Omental fat pad (tissue), 4 donors: ENCODE results near the gene DEFB110. TPM values are rescaled to one million over a fixed set of nuclear protein-coding genes. Genes with fewer than 3 reads are reported as not detected.

ENCODE experiments used
- ATAC-seq: fragments of 150-250 bp; one replicate; pipeline ENCODE4 v1.9.1; 2016; ENCODE audit warnings: mild to moderate bottlenecking, moderate library complexity; ENCODE audit not compliant: low FRiP score
- DNase-seq: peaks from one replicate; pipeline ENCODE4 v3.0.0-alpha.2; 2019; ENCODE audit warnings: low spot score
- total RNA-seq, 4 donors: library from RNA; depleted of rRNA; stranded (reverse); fragments of >200 nt; gene quantifications; one replicate each; pipeline ENCODE4 v1.1.0, GENCODE V29; 2016
- TF ChIP-seq, protein P1 (sequence below), 3 donors: fragments of 450-650 bp; IDR thresholded peaks; one replicate each; pipeline ENCODE4 v1.5.1; 2016 to 2017; ENCODE audit warnings: antibody characterized with exemption in 3 of 3, mild to moderate bottlenecking in 3 of 3, moderate library complexity in 2 of 3

DEFB110 gene
- total RNA-seq, 4 donors from 2014 or later = not detected

DNA sequence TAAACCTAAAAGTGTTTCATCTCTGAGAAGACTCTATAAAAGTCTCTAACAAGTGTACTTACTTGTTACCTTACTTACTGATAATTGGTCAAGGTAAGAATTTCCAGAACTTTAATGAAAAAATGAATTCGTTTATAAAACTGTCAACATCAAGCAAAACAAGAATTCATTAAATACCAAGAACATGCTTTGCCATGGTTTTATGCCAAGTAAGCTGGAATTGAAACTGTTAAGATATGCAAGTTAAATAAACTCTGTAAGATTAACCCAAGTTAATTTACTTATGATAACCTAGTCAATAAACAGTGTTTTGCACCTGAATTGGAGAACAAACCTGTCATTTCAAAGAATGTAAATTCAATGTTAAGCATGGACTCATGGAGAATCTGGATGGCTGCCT is 35.2 kb downstream of the DEFB110 start:
- TF ChIP-seq, protein P1, sequence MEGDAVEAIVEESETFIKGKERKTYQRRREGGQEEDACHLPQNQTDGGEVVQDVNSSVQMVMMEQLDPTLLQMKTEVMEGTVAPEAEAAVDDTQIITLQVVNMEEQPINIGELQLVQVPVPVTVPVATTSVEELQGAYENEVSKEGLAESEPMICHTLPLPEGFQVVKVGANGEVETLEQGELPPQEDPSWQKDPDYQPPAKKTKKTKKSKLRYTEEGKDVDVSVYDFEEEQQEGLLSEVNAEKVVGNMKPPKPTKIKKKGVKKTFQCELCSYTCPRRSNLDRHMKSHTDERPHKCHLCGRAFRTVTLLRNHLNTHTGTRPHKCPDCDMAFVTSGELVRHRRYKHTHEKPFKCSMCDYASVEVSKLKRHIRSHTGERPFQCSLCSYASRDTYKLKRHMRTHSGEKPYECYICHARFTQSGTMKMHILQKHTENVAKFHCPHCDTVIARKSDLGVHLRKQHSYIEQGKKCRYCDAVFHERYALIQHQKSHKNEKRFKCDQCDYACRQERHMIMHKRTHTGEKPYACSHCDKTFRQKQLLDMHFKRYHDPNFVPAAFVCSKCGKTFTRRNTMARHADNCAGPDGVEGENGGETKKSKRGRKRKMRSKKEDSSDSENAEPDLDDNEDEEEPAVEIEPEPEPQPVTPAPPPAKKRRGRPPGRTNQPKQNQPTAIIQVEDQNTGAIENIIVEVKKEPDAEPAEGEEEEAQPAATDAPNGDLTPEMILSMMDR (IDR thresholded peaks at IDR 0.05) = no peak
- ATAC-seq (no peak), DNase-seq (no peak)

DNA sequence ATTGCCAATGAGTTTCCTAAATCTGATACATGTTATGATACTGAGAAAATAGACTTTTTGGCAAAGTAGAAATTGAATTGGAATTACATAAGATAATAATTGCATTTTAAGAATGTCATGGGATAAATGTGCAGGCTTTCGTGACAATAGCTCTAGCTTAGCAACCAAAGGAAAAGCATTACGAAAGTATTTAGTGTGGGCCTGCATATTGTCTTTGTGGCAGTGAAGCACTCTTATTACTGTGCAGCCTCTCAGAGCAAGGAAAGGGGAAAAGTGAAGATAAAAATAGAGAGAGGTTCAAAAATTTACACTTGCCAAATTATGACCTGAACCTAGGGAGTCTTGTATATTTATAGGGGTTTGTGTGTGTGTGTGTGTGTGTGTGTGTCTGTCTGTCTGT is 39.7 kb downstream of the DEFB110 start:
- DNase-seq = no peak
- TF ChIP-seq, protein P1 (IDR thresholded peaks at IDR 0.05) = no peak
- ATAC-seq = no peak

DNA sequence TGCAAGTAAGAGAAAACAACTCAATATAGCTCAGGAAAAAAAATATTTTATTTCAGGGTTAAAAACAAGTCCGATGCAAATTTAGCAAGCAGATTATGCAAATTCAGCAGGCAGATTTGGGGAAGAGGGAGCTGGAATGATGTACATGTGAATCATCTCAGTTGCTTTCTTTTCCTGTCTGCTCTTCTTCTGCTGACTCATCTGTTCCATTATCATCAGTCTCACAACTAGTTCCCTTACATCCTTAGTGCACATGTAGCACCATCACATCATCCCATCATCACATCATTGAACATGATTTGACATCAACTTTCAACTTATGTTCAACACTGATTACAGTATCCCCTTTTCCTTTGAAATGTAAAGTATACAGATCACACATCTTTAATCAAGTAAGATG is 40.9 kb downstream of the DEFB110 start:
- no peak for ATAC-seq
- DNase-seq = no peak
- TF ChIP-seq, protein P1 (IDR thresholded peaks at IDR 0.05) = no peak

DNA sequence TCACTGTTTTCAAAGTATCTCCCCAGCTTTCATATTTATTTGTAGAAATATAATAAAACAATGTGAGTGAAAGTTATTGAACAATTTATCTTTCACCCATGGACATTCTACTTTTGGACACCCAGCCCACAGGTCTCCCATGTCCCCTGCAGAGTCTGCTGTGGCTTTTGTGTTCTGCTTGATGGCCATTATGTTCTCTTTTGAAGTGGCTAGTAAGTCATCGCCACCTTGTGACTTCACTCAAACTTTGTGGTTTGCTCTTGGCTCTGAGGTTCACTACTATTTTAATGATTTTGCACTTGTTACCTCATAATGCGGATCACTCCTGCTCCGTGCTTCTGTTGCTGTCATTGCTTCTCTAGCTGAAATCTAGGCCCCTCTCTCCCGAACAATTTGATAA is 42.2 kb downstream of the DEFB110 start:
- TF ChIP-seq, protein P1 (IDR thresholded peaks at IDR 0.05) = no peak
- ATAC-seq (no peak), DNase-seq (no peak)

DNA sequence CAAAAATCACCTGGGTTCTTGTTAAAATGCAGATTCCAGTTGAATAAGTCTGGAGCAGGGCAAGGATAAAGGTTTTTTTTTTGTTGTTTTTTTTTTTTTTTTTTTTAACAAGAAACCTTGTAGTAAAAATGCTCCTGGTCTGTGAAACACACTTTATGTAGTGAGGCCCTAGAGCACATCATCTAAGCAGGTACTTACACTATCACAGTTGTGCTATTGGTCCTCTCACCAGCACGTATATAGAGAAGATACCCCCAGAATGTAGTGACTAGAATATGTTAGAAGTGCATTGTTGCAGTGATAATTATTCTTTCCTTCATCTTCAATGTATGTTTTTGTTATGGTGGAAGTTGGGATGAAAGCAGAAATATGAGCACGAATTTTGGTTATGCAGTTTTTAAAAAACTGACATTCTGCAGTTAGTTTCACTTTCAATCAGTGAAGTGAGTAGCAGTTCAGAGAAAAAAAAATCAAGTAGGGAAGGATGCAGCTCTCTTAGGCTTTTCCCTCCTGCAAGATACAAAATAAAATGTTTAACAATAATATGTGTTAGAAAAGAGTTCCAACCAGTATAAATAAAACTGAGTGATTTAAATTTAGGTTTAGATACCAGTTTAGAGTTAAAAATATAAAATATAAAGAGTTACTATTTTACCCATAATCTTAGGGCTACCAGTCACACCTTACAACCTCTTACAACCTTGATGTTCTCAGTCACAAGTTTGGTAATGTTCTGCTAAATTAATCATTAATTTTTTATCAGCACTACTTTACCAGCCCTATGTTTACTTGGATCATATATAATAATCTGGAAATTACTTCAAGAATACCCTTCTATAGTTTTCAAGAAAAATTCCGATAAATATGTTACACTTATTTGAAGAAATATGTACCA is 43.2 kb downstream of the DEFB110 start:
- DNase-seq (no peak), ATAC-seq (no peak)
- TF ChIP-seq, protein P1 (IDR thresholded peaks at IDR 0.05) = no peak

DNA sequence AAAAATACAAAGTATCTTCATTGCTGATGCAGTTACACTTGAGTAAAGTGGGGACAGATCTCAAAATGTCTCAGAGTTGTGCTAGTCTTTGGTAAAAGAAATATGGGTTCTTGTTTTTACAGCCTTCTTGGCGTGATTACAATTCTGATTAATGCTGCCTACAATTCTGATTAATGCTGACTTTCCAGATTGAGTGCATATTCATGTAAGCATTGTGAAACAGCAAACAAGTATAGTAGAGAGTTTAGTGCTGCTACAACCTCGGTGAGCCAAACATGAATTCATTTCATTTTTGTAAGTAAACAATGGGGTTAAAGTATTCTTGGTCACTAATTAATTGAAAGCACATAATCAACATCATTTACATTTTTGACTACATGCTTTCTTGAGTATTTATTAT is 52.2 kb downstream of the DEFB110 start, which contains the start of gene DEFB113:
DEFB113 (minus strand) TSS at position 21 of the 400 bp plus-strand sequence; CDS start at position 21, 0 bp downstream.
- no peak for ATAC-seq
- no peak for DNase-seq
- TF ChIP-seq, protein P1 (IDR thresholded peaks at IDR 0.05) = no peak

Other genes starting within 250 kb of the DEFB110 start
- not detected for gene PGK2, start 234.7 kb downstream of the DEFB110 start, total RNA-seq
- not detected for gene CRISP1, start 155.5 kb downstream of the DEFB110 start, total RNA-seq
- gene DEFB114, start 57.8 kb downstream of the DEFB110 start, total RNA-seq = not detected
- gene DEFB113, start 52.4 kb downstream of the DEFB110 start, total RNA-seq = not detected
- gene DEFB112, start 27.9 kb upstream of the DEFB110 start, total RNA-seq = not detected